ENCODE data around the gene NCOA3. TPM values are rescaled to one million over a fixed set of nuclear protein-coding genes. Genes with fewer than 3 reads are reported as not detected.

NCOA3 gene
- total and polyA plus RNA-seq, 7 donors: 11.9 to 56.9 (median 18.1) TPM

DNA sequence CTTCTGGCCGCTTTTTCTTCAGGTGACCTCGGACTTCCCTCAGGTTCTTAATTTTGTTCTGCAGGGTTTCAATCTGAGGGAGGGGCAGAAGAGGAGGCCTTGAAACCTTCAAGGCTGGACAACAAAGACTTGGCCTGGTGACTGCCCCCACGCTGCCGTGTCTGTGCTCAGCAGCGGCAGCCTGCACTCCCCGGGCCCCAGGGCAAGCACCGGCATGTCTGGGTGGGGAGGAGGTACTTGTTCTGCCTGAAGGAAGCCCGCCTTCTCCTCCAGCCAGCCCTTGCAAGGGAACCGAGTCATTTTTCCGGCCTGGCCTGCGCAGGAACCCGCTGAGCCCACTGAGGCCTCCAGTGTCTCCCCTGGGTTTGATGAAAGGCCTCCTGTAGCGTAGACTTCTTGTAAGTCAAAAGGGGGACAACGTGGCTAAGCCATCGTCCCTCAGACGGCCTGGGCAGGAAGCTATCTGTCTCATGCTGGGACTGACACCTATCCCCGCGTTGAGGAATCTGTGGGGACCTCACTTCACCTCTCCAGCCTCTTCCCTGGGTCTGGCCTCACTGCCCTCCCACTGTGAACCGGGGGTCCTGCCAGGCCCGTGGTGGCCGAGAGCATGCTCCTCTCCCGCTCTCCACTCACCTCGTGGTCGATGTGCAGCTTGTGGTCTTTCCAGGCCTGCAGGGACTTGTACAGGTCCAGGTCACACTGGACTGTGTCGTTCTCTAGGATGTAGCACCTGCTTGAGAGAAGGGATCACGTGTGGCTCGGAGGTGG, 163.7 kb downstream of the NCOA3 start:
- DNase-seq: no peak
- Histone ChIP-seq H3K4me3 (no peak overlapping the region), H3K27me3 (ENCODE audit: insufficient read depth in 3 of 3, low read length in 2 of 3) (no peaks in the 10 kb centered on the region), H3K36me3 (ENCODE audit: insufficient read depth in 1 of 2, low read depth in 1 of 2) (peaks cover 0 to 11% of the 10 kb centered on the region in 2 donors), H3K27ac (no peak overlapping the region), H3K9me3 (no peaks in the 10 kb centered on the region), H3K4me1 (no peaks in the 10 kb centered on the region)
- no peak for ATAC-seq
- WGBS, 3 donors: 91 to 93% (median 92%) methylated on average over 27 of the region's 27 CpGs
- TF ChIP-seq, protein P1, sequence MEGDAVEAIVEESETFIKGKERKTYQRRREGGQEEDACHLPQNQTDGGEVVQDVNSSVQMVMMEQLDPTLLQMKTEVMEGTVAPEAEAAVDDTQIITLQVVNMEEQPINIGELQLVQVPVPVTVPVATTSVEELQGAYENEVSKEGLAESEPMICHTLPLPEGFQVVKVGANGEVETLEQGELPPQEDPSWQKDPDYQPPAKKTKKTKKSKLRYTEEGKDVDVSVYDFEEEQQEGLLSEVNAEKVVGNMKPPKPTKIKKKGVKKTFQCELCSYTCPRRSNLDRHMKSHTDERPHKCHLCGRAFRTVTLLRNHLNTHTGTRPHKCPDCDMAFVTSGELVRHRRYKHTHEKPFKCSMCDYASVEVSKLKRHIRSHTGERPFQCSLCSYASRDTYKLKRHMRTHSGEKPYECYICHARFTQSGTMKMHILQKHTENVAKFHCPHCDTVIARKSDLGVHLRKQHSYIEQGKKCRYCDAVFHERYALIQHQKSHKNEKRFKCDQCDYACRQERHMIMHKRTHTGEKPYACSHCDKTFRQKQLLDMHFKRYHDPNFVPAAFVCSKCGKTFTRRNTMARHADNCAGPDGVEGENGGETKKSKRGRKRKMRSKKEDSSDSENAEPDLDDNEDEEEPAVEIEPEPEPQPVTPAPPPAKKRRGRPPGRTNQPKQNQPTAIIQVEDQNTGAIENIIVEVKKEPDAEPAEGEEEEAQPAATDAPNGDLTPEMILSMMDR (IDR thresholded peaks at IDR 0.05): no peak
- intact Hi-C loops (cut with DNase I): loop anchor here in 1 of 2 donors (10.0 kb wide), 1 partner anchor 1239 kb away; no protein-coding TSS in a partner anchor

- DNase-seq (no peak), ATAC-seq (no peak)
- Histone ChIP-seq H3K9me3 (no peaks in the 10 kb centered on the region), H3K27me3 (ENCODE audit: insufficient read depth in 3 of 3, low read length in 2 of 3) (no peaks in the 10 kb centered on the region), H3K27ac (no peak overlapping the region), H3K36me3 (ENCODE audit: insufficient read depth in 1 of 2, low read depth in 1 of 2) (peaks cover 0 to 11% of the 10 kb centered on the region in 2 donors), H3K4me1 (no peaks in the 10 kb centered on the region), H3K4me3 (no peak overlapping the region)
- WGBS, 3 donors: 90 to 91% (median 91%) methylated on average over 19 of the region's 19 CpGs
- intact Hi-C loops (cut with DNase I): loop anchor here in 1 of 2 donors (10.0 kb wide), 1 partner anchor 1238 kb away; no protein-coding TSS in a partner anchor
- TF ChIP-seq, protein P1 (IDR thresholded peaks at IDR 0.05): no peak
Observed at GRCh38 chr20:47666304-47666703, 164.6 kb downstream of the NCOA3 start.

DNA sequence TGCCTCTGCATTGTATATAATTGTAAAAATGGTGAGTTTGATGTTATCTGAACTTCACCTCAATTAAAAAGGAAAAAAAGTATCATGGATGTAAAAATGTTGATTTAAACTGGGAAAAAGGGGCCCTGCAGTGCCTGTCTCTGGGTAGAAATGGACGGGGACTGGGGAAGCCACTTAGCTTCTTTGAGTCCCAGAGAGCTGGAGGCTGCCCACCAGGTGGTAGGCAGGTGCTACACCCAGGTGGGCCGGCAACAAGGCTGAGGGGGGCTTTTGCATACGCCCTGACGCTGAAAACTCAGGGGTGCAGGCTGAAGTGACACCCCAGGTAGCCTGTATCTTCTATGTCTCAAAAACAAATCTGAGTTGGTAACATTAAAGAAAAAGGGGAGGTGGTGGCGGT, 165.4 kb downstream of the NCOA3 start:
- ATAC-seq (no peak), DNase-seq (no peak)
- 77 to 89% (median 83%) methylated on average over 5 of the region's 5 CpGs for WGBS, 3 donors
- H3K27ac ChIP-seq: no peak overlapping the region
- intact Hi-C loops (cut with DNase I): loop anchor here in 1 of 2 donors (10.0 kb wide), 1 partner anchor 1238 kb away; no protein-coding TSS in a partner anchor
- H3K36me3 ChIP-seq (ENCODE audit: insufficient read depth in 1 of 2, low read depth in 1 of 2): peaks cover 0 to 5% of the 10 kb centered on the region in 2 donors
- H3K9me3 ChIP-seq: no peaks in the 10 kb centered on the region
- no peaks in the 10 kb centered on the region for H3K27me3 ChIP-seq (ENCODE audit: insufficient read depth in 3 of 3, low read length in 2 of 3)
- H3K4me1 ChIP-seq: no peaks in the 10 kb centered on the region
- TF ChIP-seq, protein P1 (IDR thresholded peaks at IDR 0.05): no peak
- no peak overlapping the region for H3K4me3 ChIP-seq

DNA sequence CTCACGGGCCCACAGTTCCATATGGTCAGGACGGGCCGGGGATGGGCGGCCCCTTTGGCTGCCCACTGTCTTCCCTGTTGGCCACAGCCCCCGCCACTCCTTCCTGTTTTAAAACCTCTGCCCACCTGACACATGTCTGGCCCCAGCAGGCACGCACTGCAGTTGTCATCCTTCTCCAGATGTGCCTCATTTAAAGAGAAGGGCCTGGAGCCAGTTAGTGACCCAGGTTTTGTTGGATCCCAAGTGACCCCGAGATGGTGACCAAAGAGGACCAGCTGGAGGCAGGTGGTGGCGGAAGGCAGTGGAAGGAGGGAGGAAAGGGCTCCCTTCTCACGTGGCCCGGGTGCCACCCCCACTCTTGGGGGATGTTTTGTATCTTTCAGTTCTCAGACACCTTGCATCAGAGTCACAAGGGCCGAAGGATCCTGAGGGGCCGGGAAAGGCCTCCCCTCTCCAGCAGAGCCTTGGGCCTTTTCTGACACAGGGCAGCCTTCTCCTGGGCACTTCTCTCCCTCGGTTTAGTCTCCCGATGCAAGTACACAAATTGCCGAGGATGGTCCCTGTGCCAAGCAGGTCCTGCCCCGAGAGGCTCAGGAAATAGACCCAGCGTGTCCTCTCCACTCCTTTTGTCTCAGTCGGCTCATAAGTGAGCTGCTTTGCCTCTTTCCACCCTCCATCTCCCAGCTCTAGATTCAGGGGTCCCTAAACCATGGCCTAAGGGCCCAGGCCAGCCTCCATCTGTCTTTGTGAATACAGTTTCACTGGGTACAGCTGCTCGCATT, 166.0 kb downstream of the NCOA3 start:
- H3K9me3 ChIP-seq: no peaks in the 10 kb centered on the region
- whole genome bisulfite sequencing, 3 donors: 61 to 66% (median 64%) methylated on average over 18 to 19 of the region's 19 CpGs
- H3K27me3 ChIP-seq (ENCODE audit: insufficient read depth in 3 of 3, low read length in 2 of 3): no peaks in the 10 kb centered on the region
- DNase-seq (no peak), ATAC-seq (no peak)
- H3K36me3 ChIP-seq (ENCODE audit: insufficient read depth in 1 of 2, low read depth in 1 of 2): no peaks in the 10 kb centered on the region
- H3K27ac ChIP-seq: no peak overlapping the region
- H3K4me3 ChIP-seq: no peak overlapping the region
- no peaks in the 10 kb centered on the region for H3K4me1 ChIP-seq
- TF ChIP-seq, protein P1 (IDR thresholded peaks at IDR 0.05): no peak
- intact Hi-C loops (cut with DNase I): loop anchor here in 1 of 2 donors (10.0 kb wide), 1 partner anchor 1237 kb away; no protein-coding TSS in a partner anchor

Measured in psoas muscle (tissue), 8 donors.